HK-2 (cell line): Measurements from ENCODE around the gene PLD4.

Experiments used
- DNase-seq: peaks from one replicate; pipeline ENCODE4 v3.0.0-alpha.2; 2018; ENCODE audit not compliant: unreplicated experiment

PLD4 gene

DNA sequence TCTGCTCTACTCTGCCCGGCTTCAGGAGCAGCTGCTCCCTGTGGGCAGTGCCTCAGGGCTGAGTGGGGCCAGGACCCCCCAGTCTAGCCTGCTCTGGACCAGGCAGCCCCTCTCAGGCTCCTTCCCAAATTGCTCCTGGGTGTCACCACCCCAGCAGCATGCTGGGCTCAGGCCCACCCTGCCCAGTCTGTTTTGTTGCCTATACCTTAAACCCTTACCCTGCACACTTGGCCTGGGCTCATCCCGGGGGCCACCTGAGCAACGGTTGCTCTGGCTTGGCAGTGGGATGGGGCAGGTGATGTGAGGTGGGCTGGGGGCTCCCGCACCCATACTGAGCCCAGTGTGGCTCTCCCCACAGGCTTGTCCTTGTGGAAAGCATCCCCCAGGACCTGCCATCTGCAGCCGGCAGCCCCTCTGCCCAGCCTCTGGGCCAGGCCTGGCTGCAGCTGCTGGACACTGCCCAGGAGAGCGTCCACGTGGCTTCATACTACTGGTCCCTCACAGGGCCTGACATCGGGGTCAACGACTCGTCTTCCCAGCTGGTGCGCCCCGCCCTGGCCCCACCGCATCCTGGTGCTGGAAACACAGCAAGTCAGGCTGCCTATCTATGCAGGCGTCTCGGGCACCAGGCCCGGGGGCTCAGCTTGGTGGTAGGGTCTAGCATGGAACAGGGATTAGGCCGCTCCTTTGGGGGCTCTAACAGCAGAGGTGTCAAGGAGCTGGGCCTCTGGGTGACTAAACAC is 3.9 kb downstream of the PLD4 start:
- DNase-seq, result no peak

DNA sequence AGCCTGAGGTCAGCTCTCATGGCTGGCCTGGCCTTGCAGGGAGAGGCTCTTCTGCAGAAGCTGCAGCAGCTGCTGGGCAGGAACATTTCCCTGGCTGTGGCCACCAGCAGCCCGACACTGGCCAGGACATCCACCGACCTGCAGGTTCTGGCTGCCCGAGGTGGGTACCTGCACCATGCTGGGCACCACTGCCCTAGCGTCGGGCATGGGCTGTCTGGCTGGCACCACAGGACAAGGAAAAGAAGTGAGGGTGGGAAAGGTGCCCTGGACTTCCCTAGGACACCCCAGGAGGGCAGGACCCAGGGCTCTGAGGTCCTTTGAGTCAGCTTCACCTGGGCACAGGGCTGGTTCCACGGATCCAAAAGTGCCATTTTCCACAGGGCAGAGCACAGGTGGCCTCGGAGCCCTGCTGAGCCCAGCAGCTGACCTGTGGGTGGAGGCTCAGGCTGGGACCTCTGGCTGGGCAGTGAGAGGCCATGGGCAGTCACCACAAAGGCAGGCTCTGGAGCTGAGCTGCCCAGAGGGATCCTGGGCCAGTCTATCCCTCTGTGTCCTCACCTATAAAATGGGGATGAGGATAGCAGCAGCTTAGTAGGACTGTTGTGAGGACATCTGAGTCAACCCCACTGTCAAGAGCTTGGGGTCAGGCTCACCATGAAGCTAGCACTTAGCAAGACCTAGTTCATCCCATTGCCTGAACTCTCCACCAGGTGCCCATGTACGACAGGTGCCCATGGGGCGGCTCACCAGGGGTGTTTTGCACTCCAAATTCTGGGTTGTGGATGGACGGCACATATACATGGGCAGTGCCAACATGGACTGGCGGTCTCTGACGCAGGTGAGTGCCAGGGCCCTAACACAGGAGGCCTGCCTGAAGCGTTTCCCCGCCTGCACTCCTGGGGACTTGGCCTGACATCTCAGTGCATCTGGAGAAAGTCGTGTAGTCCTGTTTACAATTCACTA is 4.9 kb downstream of the PLD4 start:
- DNase-seq, result no peak

DNA sequence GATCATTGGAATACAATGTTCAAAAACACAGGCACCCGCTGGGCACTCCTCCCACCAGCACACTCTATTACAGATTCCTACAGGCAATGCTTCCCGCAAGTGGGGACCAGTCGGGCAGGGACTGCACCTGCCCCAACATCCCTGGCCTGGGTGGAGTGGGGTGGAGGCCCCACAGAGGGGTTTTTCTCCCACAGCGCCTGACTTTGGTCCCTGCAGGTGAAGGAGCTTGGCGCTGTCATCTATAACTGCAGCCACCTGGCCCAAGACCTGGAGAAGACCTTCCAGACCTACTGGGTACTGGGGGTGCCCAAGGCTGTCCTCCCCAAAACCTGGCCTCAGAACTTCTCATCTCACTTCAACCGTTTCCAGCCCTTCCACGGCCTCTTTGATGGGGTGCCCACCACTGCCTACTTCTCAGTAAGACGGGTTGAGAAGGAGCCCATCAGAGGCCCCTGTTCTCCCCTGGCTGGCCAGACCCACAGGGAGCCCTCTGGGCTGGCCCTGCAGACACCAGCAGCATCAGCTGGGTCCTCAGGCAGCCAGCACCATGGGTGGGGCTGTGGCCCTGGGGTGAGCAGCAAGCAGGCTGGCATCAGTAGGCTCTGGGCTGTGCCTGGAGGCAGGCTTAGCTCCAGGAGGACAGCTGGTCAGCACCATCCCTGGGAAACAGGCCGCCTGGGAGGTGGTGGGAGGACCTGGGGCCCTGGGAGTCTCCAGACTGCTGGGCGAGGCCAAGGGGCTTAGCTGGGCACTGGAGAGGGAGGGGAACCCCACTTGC is 6.0 kb downstream of the PLD4 start:
- no peak for DNase-seq

DNA sequence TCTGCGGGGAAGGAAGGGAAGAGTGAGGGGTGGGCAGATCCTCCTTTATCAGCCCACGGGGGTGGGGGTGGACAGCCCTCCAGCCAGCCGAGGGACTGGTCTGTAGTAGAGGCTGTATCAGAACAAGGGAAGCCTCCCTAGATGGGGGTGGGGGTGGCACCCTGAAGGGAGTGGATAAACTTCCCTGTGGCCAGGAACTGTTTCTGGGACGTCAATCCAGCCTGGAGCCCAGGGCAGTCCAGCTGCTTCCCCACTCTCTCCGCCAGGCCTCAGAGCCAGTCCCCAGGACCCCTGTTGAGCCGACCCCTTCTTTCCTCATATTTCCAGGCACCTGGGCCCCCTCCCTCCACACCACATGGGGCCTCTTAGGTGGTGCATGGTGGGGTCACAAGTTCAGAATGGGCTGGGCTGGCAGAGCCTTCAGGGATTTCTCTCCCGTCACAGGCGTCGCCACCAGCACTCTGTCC is 6.7 kb downstream of the PLD4 start:
- DNase-seq, result no peak

DNA sequence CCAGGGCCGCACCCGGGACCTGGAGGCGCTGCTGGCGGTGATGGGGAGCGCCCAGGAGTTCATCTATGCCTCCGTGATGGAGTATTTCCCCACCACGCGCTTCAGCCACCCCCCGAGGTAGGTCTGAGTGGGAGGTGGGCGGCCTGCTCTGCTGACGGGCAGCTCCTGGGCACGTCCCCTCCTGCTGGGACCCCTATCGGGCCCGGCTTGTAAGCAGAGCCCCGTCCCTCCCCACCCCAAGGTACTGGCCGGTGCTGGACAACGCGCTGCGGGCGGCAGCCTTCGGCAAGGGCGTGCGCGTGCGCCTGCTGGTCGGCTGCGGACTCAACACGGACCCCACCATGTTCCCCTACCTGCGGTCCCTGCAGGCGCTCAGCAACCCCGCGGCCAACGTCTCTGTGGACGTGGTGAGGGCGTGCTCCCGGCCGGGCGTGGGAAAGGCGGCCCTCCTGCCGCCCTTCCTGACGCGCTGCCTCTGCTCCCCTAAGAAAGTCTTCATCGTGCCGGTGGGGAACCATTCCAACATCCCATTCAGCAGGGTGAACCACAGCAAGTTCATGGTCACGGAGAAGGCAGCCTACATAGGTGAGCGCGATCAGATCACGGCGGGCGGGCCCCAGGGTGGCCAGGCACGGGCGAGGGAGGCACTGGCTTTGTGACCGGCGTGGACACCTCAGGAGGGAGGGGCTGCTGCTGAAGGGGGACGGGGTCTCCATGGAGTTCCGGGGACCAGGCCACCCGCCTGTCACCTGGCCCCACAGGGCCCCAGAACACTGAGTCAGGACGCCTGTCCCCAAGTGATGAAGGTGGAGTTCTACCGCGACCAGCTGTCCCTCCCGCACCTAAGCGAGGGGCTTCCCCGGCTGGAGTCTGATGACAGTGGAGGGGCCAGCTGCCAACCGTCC is 7.3 kb downstream of the PLD4 start:
- DNase-seq, result no peak

DNA sequence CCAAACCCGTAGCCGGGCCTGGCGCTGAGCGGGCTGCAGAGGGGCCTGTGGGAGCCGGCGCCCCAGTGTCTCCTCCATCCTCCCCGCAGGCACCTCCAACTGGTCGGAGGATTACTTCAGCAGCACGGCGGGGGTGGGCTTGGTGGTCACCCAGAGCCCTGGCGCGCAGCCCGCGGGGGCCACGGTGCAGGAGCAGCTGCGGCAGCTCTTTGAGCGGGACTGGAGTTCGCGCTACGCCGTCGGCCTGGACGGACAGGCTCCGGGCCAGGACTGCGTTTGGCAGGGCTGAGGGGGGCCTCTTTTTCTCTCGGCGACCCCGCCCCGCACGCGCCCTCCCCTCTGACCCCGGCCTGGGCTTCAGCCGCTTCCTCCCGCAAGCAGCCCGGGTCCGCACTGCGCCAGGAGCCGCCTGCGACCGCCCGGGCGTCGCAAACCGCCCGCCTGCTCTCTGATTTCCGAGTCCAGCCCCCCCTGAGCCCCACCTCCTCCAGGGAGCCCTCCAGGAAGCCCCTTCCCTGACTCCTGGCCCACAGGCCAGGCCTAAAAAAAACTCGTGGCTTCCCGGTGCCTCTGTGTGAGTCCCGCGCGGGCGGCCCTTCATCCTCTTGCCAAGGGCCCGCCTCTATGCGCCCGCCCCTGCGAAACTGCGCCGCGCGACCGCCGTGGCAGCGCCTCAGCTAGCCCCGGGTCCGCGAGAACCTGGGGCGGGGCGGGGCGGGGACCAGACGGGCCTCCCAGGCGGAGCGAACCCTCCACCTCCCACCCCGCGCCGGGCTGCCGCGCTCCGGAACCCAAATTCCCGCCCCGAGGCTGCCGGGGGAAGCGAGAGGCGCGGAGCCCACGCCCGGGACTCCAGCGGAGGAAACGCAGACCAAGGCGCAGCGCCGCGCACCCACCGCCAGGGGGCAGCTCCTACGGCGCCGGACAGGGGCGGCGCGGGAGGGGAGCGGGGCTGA is 8.3 kb downstream of the PLD4 start:
- DNase-seq, result peak; percentile 90

DNA sequence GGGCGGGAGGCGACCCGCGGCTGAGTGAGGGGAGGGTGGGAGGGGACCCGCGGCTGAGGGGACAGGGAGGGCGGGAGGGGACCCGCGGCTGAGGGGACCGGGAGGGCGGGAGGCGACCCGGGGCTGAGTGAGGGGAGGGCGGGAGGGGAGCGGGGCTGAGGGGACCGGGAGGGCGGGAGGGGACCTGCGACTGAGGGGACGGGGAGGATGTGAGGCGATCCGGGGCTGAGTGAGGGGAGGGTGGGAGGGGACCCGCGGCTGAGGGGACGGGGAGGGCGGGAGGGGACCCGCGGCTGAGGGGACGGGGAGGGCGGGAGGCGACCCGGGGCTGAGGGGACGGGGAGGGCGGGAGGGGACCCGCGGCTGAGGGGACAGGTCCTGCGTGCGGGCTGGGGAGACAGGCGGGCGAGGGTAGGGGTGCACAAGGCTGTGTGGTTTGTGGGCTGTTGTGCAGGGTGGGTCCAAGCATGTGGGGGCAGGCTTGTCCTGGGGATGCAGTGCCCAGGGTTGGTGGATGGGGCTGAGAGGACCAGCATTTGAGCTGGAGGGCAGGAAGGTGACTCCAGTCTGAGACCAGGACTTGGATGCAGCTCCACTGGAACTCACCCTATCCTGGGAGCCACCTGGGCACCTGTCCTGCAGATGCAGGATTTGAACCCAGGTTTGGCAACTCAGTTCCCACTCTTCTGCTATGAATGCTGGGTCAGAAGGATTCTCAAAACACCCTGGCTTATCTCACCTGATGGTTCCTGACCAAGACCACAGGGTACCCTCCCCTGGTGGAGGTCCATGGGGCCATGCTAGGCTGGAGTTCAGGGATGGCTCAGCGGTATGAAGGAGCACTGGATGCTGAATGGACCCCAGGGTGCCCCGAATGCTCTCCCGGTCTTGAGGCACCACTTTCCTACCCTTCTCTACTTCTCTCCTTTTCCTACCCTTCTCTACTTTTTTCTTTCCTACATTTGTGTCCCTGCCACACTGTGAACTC is 9.4 kb downstream of the PLD4 start:
- no peak for DNase-seq

DNA sequence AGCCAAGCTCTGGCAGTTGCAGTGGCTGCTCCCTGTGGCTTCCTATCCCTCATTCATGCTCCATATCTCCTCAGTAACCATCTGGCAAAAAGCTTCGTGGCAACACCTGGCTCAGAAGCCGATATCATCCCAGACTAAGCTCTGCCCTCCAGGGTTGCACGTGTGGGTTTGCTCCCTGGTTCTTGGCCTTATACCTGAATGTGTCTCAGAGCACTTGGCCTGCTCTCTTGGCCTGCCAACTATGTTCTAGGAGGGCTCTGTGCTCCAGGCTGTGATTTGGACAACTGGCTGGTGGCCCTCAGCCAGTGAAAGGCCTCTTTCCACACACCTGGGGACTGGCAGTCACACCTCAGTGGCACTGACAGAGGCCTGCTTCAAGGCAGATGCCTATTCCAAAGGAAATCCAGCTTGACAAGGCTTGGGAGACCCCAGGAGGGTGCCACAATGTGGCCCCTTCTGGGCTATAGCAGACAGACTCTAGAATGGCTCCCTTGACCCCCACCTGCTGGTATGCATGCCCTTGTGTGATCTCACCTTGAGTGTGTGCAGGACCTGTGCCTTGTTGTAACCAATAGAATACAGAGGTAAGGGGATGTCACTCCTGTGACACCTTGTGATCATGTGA is 10.5 kb downstream of the PLD4 start:
- DNase-seq, result no peak

DNA sequence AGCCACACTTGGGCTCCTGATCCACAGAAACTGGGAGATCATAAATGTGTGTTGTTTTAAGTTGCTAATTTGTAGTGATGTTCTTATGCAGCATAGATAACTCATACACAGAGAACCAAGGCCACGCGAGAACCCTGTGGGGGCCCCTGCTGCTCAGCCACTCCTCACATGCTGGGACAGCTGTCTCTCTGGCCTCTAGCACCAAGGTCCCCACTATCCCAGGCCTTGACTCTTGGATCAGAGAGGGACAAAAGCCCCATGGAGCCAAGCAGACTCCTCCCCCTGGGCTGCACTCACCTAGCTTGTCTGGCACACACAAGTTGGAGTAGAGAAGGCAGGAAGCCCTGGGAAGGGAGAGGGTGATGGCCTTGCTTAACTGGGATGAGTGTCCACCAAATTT is 11.3 kb downstream of the PLD4 start:
- DNase-seq, result no peak

DNA sequence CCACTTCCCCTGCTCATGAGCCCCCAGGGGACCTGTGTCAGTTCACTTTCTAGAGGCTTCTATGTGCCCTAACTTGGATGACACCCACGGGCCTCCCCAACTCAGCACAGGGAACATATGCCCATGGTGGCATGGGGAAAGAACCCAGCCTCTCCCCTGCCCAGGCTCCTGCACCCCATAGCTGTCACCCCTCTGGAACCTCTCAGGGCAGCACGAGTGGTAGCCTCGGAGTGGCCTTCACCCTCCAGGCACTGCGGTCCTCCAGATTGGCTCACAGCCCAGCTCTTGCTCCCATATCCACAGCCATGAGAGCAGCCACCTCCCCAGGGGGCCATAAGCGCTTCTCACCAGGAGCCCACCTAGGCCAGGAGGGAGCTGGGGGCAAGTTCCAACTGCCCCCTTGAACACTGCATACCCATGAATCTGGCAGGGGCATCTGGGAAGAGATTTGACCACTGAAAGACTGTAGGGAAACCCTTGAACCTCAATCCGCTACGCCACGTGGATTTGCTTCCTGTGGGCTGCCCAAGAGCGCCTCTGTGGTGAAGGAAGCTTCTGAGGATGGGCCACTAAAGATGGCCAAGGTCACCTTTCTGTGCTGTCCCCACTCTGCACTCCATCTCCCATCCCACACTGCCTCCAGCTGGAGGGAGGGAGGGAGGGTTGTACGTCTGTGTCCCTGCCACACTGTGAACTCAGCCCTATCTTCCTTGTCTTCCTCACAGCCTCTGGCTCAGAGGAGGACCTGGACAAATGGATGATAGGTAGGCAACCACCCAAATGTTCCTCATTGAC is 11.9 kb downstream of the PLD4 start:
- DNase-seq, result no peak

DNA sequence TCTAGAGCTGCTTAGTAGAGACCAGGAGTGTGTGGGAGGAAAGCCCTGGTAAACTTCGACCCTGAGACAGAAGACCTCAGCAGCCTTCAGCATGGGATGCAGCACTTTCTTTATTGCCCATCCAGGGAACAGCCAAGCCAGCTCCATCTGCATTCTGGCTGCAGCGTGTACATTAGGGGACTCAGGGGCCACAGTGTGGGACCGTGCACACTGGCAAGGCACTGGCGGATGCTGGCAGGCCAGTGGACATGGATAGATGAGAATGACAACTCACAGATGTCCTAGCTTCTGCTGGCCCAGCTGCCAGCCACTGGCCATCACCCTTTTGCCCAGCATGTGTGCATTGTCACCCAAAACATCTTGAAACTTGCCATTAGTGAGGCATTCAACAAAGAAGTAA is 12.5 kb downstream of the PLD4 start:
- no peak for DNase-seq

DNA sequence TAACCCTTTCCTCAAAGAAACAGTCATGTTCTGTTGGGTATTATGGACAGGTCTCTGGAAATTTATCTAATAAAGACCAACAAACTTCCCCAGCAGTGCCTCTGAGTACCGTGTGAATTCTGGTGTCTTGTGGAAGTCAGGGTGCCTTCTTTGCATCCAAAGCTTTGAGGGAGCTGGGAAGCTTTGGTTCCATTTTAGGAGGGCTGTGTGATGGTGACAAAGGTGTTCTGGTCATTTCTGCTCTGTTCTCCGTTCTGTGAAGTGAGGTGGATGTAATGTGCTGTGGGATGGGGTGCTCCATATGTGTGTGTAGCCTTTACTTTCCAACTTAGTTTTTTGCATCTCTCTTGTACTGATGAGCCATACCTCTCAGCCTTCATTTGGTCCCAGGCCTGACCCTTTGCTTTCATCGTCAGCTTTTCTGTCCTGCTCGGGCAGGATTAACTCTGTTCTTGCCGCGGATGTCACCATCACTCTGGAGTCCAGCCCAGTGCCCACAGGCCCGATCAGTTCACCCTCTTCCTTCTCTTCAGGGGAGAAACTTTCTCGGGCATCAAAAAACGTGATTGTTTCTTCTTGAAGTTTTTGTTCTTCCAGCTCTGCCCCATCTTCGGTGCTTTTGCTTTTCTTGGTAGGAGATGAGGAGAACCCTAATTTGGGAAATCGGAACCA is 13.2 kb downstream of the PLD4 start:
- no peak for DNase-seq

DNA sequence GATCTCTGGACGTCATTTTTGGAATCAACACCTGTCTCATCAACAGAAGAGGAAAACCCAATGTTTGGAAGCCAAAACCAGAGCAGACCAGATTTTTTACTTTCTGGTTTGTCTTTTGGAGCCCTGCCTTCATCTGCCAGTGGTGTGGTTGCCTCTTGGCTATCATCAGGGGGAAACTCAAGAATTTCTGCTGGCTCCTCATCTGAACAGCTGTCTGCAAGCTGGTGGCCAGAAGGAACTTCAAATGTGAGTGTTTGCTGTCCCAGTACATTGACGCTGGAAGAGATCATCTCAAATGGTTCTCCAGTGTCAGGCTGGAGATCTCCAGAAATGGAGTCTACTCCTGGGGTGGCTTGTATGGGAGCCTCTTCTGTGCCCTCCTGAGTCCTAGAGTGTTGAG is 13.8 kb downstream of the PLD4 start:
- DNase-seq, result no peak

DNA sequence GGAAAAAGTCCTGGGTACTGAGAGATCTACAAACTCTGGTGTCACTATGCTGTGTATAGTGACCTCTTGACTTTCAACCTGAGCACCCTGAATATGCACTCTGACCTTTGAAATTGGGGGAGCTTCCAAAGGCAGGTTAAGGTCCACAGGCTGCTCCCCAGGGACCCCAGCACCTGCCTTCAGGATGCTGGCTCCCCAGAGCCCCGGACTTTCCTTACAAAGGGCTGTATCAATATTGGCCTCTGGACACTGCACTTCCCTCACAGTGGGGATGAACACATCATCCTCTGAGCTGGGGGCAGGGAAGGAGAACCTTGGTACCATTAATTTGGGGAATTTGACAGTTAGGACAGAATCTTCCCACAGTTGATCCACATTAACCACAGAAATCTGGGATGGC is 14.3 kb downstream of the PLD4 start:
- no peak for DNase-seq

DNA sequence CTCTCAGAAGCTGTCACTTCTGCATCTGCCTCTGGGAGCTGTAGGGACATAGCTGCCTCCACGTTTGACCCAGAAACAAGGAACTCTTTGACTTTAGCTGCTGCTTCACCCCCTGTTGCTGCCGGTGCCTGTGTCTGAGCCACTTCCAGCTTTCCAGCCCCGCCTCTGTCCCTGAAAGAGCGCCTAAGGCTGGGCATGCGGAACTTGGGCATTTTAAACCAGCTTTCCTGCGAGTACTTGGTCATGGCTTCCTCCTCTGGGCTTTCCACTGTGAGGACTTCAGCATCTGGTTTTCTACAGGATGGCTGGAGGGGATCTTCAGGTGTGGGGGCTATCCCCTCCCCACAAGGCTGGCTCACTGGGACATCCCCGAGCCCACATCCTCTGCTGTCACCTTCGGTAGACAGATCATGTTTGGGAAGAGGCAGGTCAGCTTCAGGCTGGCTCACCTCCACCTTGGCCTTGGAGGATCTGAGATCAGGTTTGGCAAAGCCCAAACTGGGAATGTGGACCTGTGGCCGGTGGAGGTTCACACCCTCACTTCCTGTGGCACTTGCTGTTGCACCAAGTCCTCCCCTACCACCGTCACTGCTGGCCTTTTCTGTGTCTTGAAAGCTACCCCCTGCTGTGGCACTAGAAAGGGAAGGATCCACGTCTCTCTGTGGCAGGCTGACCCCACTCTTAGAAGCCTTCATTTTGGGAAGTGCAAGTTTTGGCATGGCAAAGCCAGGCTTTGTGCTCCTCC is 15.2 kb downstream of the PLD4 start:
- DNase-seq, result no peak

DNA sequence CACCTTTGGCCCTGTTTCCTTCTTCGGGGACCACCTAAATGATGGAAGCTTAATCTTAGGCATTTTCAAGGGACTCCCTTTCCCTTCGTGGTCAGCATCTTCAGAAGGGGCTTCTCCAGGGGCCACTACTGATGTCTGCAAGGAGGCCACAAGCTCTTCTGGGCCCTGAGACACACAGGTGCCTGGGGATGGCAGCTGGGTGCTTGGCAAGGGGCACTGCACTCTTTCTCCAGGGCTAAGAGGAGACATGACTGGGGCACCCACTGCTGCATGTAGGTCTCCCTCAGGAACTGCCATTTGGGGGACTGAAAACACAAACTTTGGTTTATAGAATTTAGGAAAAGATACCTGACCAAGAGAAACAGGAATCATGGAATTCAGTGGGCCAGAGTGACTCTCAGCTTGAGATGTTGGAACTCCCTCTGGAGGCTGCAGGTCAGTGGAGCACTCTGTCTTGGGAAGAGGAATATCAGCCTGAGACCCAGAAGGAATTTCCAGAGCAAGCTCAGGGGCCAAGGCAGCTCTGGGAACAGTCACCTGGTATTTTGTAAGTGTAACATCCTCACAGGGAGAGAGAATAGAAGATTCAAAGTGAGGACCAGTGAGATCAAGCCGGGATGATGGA is 16.0 kb downstream of the PLD4 start:
- no peak for DNase-seq
